Vagina (tissue), 2 donors: ENCODE measurements around the gene PTPRN2. TPM values are rescaled to one million over a fixed set of nuclear protein-coding genes. Genes with fewer than 3 reads are reported as not detected.

Experiments used
- DNase-seq, 2 donors: peaks; one replicate each; pipeline ENCODE4 v3.0.0-alpha.2; 2017; ENCODE audit errors: extremely low spot score in 2 of 2
- H3K27ac ChIP-seq: fragments of 200-600 bp; sonication (generic); one replicate; pipeline ENCODE4 v1.5.1; 2019
- H3K27me3 ChIP-seq: fragments of 200-600 bp; sonication (generic); one replicate; pipeline ENCODE4 v1.5.1; 2019
- H3K36me3 ChIP-seq, 2 donors: fragments of 200-600 bp; sonication (generic); one replicate each; pipeline ENCODE4 v1.5.1; 2017 to 2019
- H3K4me1 ChIP-seq: fragments of 200-600 bp; sonication (generic); one replicate; pipeline ENCODE4 v1.5.1; 2019
- H3K4me3 ChIP-seq, 2 donors: fragments of 200-600 bp; sonication (generic); 1 replicate in 1 of 2; 2 replicates in 1 of 2; pipeline ENCODE4 v1.5.1; 2016 to 2019
- H3K9me3 ChIP-seq: fragments of 200-600 bp; sonication (generic); one replicate; pipeline ENCODE4 v1.5.1; 2019
- CTCF ChIP-seq, 3 experiments: fragments of 450-650 bp in 2 of 3; fragments of 200-600 bp in 1 of 3; sonication (generic) in 1 of 3; IDR thresholded peaks; one replicate each; pipeline ENCODE4 v1.5.1; 2017 to 2019; ENCODE audit warnings: antibody characterized with exemption in 3 of 3, mild to moderate bottlenecking in 2 of 3, moderate library complexity in 2 of 3
- POLR2A ChIP-seq, 2 donors: fragments of 450-650 bp; IDR thresholded peaks; one replicate each; pipeline ENCODE4 v1.6.1; 2017; ENCODE audit warnings: antibody characterized with exemption in 2 of 2, mild to moderate bottlenecking in 2 of 2, moderate library complexity in 2 of 2
- POLR2AphosphoS5 ChIP-seq, 2 donors: sonication (generic); formaldehyde crosslinking; IDR thresholded peaks; one replicate each; pipeline ENCODE4 v1.9.0; 2017; ENCODE audit warnings: antibody characterized with exemption in 2 of 2, mild to moderate bottlenecking in 2 of 2, low read depth in 1 of 2; ENCODE audit not compliant: insufficient read depth in 1 of 2
- intact Hi-C: fragments of 100-400 bp; cut with DNase I; formaldehyde crosslinking; loops from one replicate; pipeline ENCODE4 v1.15.1; 2023
- total RNA-seq: library from RNA; depleted of rRNA; stranded (reverse); fragments of >200 nt; gene quantifications from one replicate; pipeline ENCODE4 v1.2.3, GENCODE V29; 2016

The PTPRN2 gene
- total RNA-seq, 1 donor from 2014 or later = 7.4 TPM

- no peaks in the 10 kb centered on the region for H3K9me3 ChIP-seq
- no peaks in the 10 kb centered on the region for H3K4me1 ChIP-seq
- TF ChIP-seq POLR2A (IDR thresholded peaks at IDR 0.05) (no peak), CTCF (IDR thresholded peaks at IDR 0.05) (no peak), POLR2AphosphoS5 (IDR thresholded peaks at IDR 0.05; ENCODE audit: insufficient read depth in 1 of 2, low read depth in 1 of 2) (no peak)
- no peak overlapping the region for H3K4me3 ChIP-seq
- no peak for DNase-seq
- H3K27me3 ChIP-seq = no peaks in the 10 kb centered on the region
- no peak overlapping the region for H3K27ac ChIP-seq
- H3K36me3 ChIP-seq = no peaks in the 10 kb centered on the region
- intact Hi-C loops = no loop called here
Observed at GRCh38 chr7:157590526-157590925, 997.1 kb downstream of the PTPRN2 start.

- H3K4me1 ChIP-seq = no peaks in the 10 kb centered on the region
- H3K4me3 ChIP-seq = no peak overlapping the region
- no peak overlapping the region for H3K27ac ChIP-seq
- intact Hi-C loops = no loop called here
- H3K36me3 ChIP-seq = no peaks in the 10 kb centered on the region
- no peaks in the 10 kb centered on the region for H3K9me3 ChIP-seq
- no peak for TF ChIP-seq POLR2AphosphoS5 (IDR thresholded peaks at IDR 0.05; ENCODE audit: insufficient read depth in 1 of 2, low read depth in 1 of 2)
- no peak for TF ChIP-seq POLR2A (IDR thresholded peaks at IDR 0.05)
- no peak for TF ChIP-seq CTCF (IDR thresholded peaks at IDR 0.05)
- H3K27me3 ChIP-seq = no peaks in the 10 kb centered on the region
- no peak for DNase-seq
Observed at GRCh38 chr7:157589680-157590079, 997.9 kb downstream of the PTPRN2 start.

GRCh38 chr7:157587805-157588560, 999.6 kb downstream of the PTPRN2 start:
- Histone ChIP-seq H3K27ac (no peak overlapping the region), H3K4me1 (no peaks in the 10 kb centered on the region), H3K36me3 (no peaks in the 10 kb centered on the region), H3K27me3 (no peaks in the 10 kb centered on the region), H3K4me3 (no peak overlapping the region), H3K9me3 (no peaks in the 10 kb centered on the region)
- DNase-seq = no peak
- TF ChIP-seq POLR2AphosphoS5 (IDR thresholded peaks at IDR 0.05; ENCODE audit: insufficient read depth in 1 of 2, low read depth in 1 of 2) = no peak
- no peak for TF ChIP-seq POLR2A (IDR thresholded peaks at IDR 0.05)
- TF ChIP-seq CTCF (IDR thresholded peaks at IDR 0.05) = no peak
- intact Hi-C loops = no loop called here

- Histone ChIP-seq H3K4me3 (no peak overlapping the region), H3K27ac (no peak overlapping the region), H3K36me3 (no peaks in the 10 kb centered on the region), H3K27me3 (no peaks in the 10 kb centered on the region), H3K4me1 (no peaks in the 10 kb centered on the region), H3K9me3 (no peaks in the 10 kb centered on the region)
- DNase-seq = no peak
- TF ChIP-seq CTCF (IDR thresholded peaks at IDR 0.05) = no peak
- intact Hi-C loops = no loop called here
Observed at GRCh38 chr7:157587051-157587804, 1000.4 kb downstream of the PTPRN2 start.

- no peak for DNase-seq
- TF ChIP-seq POLR2A (IDR thresholded peaks at IDR 0.05) (no peak), CTCF (IDR thresholded peaks at IDR 0.05) (no peak), POLR2AphosphoS5 (IDR thresholded peaks at IDR 0.05; ENCODE audit: insufficient read depth in 1 of 2, low read depth in 1 of 2) (no peak)
- H3K9me3 ChIP-seq = no peaks in the 10 kb centered on the region
- no peaks in the 10 kb centered on the region for H3K4me1 ChIP-seq
- H3K36me3 ChIP-seq = no peaks in the 10 kb centered on the region
- no peaks in the 10 kb centered on the region for H3K27me3 ChIP-seq
- intact Hi-C loops = no loop called here
- no peak overlapping the region for H3K27ac ChIP-seq
- H3K4me3 ChIP-seq = no peak overlapping the region
Observed at GRCh38 chr7:157586426-157586955, 1001.1 kb downstream of the PTPRN2 start.
